Epithelial cell of proximal tubule (primary cell): ENCODE results near the gene KLHL34. TPM values are rescaled to one million over a fixed set of nuclear protein-coding genes. Genes with fewer than 3 reads are reported as not detected.

Experiments used
- total RNA-seq: library from RNA; depleted of rRNA; stranded (reverse); fragments of >200 nt; gene quantifications from 2 replicates; pipeline ENCODE4 v1.2.3, GENCODE V29; 2015

KLHL34 gene
- total RNA-seq, 1 donor from 2014 or later, result 0.12 TPM

Other genes with a start within 250 kb of the KLHL34 start
- gene SMPX, start 99.8 kb upstream of the KLHL34 start, total RNA-seq, result not detected in 2 replicates
- gene MBTPS2, start 181.3 kb upstream of the KLHL34 start, total RNA-seq, result 5.0 and 5.9 TPM in 2 replicates
- 0.35 and 1.2 TPM in 2 replicates for gene YY2, start 197.7 kb upstream of the KLHL34 start, total RNA-seq